OCI-LY1 (cell line): ENCODE data around the gene ATP11A.

Source experiments
- H2AFZ ChIP-seq: fragments of 200-600 bp; sonication (generic), shearing (Covaris generic); 2 replicates; pipeline ENCODE4 v1.6.0; 2014; ENCODE audit warnings: antibody characterized with exemption, mild to moderate bottlenecking, low read length
- H3F3A ChIP-seq: fragments of 200-600 bp; sonication (generic), shearing (Covaris generic); 2 replicates; pipeline ENCODE4 v1.6.0; 2014; ENCODE audit warnings: mild to moderate bottlenecking, antibody characterized with exemption, low read length, moderate library complexity; ENCODE audit not compliant: insufficient read depth
- H3K27ac ChIP-seq: fragments of 200-600 bp; sonication (generic); 2 replicates; pipeline ENCODE4 v1.5.1; 2014; ENCODE audit warnings: low read length, mixed run types, mild to moderate bottlenecking, low read depth; ENCODE audit not compliant: poor library complexity, severe bottlenecking
- H3K27me3 ChIP-seq: fragments of 200-600 bp; sonication (generic); 2 replicates; pipeline ENCODE4 v1.6.0; 2014; ENCODE audit warnings: antibody characterized with exemption, mild to moderate bottlenecking, low read length, moderate library complexity; ENCODE audit not compliant: insufficient read depth
- H3K36me3 ChIP-seq: fragments of 200-600 bp; sonication (generic); 2 replicates; pipeline ENCODE4 v1.6.1; 2014; ENCODE audit warnings: mild to moderate bottlenecking, antibody characterized with exemption, low read length, moderate library complexity, mixed read lengths; ENCODE audit not compliant: insufficient read depth
- H3K4me1 ChIP-seq: fragments of 200-600 bp; sonication (generic); 2 replicates; pipeline ENCODE4 v1.5.1; 2014; ENCODE audit warnings: mild to moderate bottlenecking, low read length, moderate library complexity; ENCODE audit not compliant: insufficient read depth, severe bottlenecking
- H3K4me2 ChIP-seq: fragments of 200-600 bp; sonication (generic), shearing (Covaris generic); 2 replicates; pipeline ENCODE4 v1.6.1; 2014; ENCODE audit warnings: low read length
- H3K4me3 ChIP-seq: fragments of 200-600 bp; sonication (generic); 2 replicates; pipeline ENCODE4 v1.5.1; 2014; ENCODE audit warnings: low read length, low read depth, mild to moderate bottlenecking, mixed read lengths; ENCODE audit not compliant: poor library complexity, severe bottlenecking
- H3K79me2 ChIP-seq: fragments of 200-600 bp; shearing (Covaris generic); 2 replicates; pipeline ENCODE4 v1.6.1; 2016; ENCODE audit warnings: mixed run types, low read length, mixed read lengths; ENCODE audit not compliant: insufficient read depth
- H3K9ac ChIP-seq: fragments of 200-600 bp; sonication (generic), shearing (Covaris generic); 2 replicates; pipeline ENCODE4 v1.6.1; 2014; ENCODE audit warnings: mild to moderate bottlenecking, low read length, mixed read lengths
- H3K9me2 ChIP-seq: fragments of 200-600 bp; sonication (generic), shearing (Covaris generic); 2 replicates; pipeline ENCODE4 v1.6.1; 2014; ENCODE audit warnings: low read depth, mild to moderate bottlenecking, low read length, mixed read lengths
- H3K9me3 ChIP-seq: fragments of 200-600 bp; shearing (Covaris generic); 2 replicates; pipeline ENCODE4 v1.6.1; 2014; ENCODE audit warnings: low read length, mixed read lengths
- H4K20me1 ChIP-seq: fragments of 200-600 bp; sonication (generic), shearing (Covaris generic); 2 replicates; pipeline ENCODE4 v1.6.0; 2016; ENCODE audit warnings: mild to moderate bottlenecking, low read length; ENCODE audit not compliant: insufficient read depth
- CTCF ChIP-seq: fragments of 200-600 bp; sonication (generic), shearing (Covaris generic); IDR thresholded peaks from 2 replicates; pipeline ENCODE4 v1.5.1; 2017; ENCODE audit warnings: mild to moderate bottlenecking, antibody characterized with exemption, low read length, moderate library complexity, mixed read lengths
- EZH2 ChIP-seq: fragments of 200-600 bp; sonication (generic), shearing (Covaris generic); IDR thresholded peaks from 2 replicates; pipeline ENCODE4 v1.8.0; 2017; ENCODE audit warnings: borderline replicate concordance, mixed run types, mild to moderate bottlenecking, antibody characterized with exemption, low read length, moderate library complexity, mixed read lengths

The ATP11A gene

GRCh38 chr13:112756081-112756480, 66.2 kb downstream of the ATP11A start:
- Histone ChIP-seq H3K9ac (no peak overlapping the region), H3F3A (no peaks in the 10 kb centered on the region), H3K4me1 (no peaks in the 10 kb centered on the region), H3K4me2 (no peak overlapping the region), H3K27ac (no peak overlapping the region), H3K36me3 (no peaks in the 10 kb centered on the region), H3K79me2 (no peaks in the 10 kb centered on the region), H4K20me1 (no peaks in the 10 kb centered on the region), H3K9me2 (no peaks in the 10 kb centered on the region), H2AFZ (no peak overlapping the region), H3K9me3 (peaks cover 8% of the 10 kb centered on the region), H3K27me3 (peaks cover 13% of the 10 kb centered on the region), H3K4me3 (no peak overlapping the region)
- no peak for TF ChIP-seq EZH2
- no peak for TF ChIP-seq CTCF

- Histone ChIP-seq H3K36me3 (no peaks in the 10 kb centered on the region), H3K4me2 (no peak overlapping the region), H4K20me1 (no peaks in the 10 kb centered on the region), H3K79me2 (no peaks in the 10 kb centered on the region), H3K9me3 (peaks cover 8% of the 10 kb centered on the region), H2AFZ (no peak overlapping the region), H3K9ac (no peak overlapping the region), H3K4me3 (no peak overlapping the region), H3K27me3 (peaks cover 13% of the 10 kb centered on the region), H3K27ac (no peak overlapping the region), H3K9me2 (no peaks in the 10 kb centered on the region), H3K4me1 (no peaks in the 10 kb centered on the region), H3F3A (no peaks in the 10 kb centered on the region)
- TF ChIP-seq CTCF (no peak), EZH2 (no peak)
These were observed 66.7 kb downstream of the ATP11A start for GRCh38 chr13:112756511-112756966.

- TF ChIP-seq EZH2 (no peak), CTCF (no peak)
- Histone ChIP-seq H3K4me1 (no peaks in the 10 kb centered on the region), H3K9me2 (no peaks in the 10 kb centered on the region), H3K27ac (no peak overlapping the region), H3K4me2 (no peak overlapping the region), H3K4me3 (no peak overlapping the region), H3F3A (no peaks in the 10 kb centered on the region), H3K27me3 (peaks cover 13% of the 10 kb centered on the region), H3K79me2 (no peaks in the 10 kb centered on the region), H3K9me3 (peaks cover 8% of the 10 kb centered on the region), H4K20me1 (no peaks in the 10 kb centered on the region), H3K9ac (no peak overlapping the region), H3K36me3 (no peaks in the 10 kb centered on the region), H2AFZ (no peak overlapping the region)
These were observed 67.3 kb downstream of the ATP11A start for GRCh38 chr13:112756967-112757758.
